OCI-LY1 (cell line): ENCODE data around the gene AIFM3.

Source experiments
- H2AFZ ChIP-seq: fragments of 200-600 bp; sonication (generic), shearing (Covaris generic); 2 replicates; pipeline ENCODE4 v1.6.0; 2014; ENCODE audit warnings: antibody characterized with exemption, mild to moderate bottlenecking, low read length
- H3F3A ChIP-seq: fragments of 200-600 bp; sonication (generic), shearing (Covaris generic); 2 replicates; pipeline ENCODE4 v1.6.0; 2014; ENCODE audit warnings: mild to moderate bottlenecking, antibody characterized with exemption, low read length, moderate library complexity; ENCODE audit not compliant: insufficient read depth
- H3K27ac ChIP-seq: fragments of 200-600 bp; sonication (generic); 2 replicates; pipeline ENCODE4 v1.5.1; 2014; ENCODE audit warnings: low read length, mixed run types, mild to moderate bottlenecking, low read depth; ENCODE audit not compliant: poor library complexity, severe bottlenecking
- H3K27me3 ChIP-seq: fragments of 200-600 bp; sonication (generic); 2 replicates; pipeline ENCODE4 v1.6.0; 2014; ENCODE audit warnings: antibody characterized with exemption, mild to moderate bottlenecking, low read length, moderate library complexity; ENCODE audit not compliant: insufficient read depth
- H3K36me3 ChIP-seq: fragments of 200-600 bp; sonication (generic); 2 replicates; pipeline ENCODE4 v1.6.1; 2014; ENCODE audit warnings: mild to moderate bottlenecking, antibody characterized with exemption, low read length, moderate library complexity, mixed read lengths; ENCODE audit not compliant: insufficient read depth
- H3K4me1 ChIP-seq: fragments of 200-600 bp; sonication (generic); 2 replicates; pipeline ENCODE4 v1.5.1; 2014; ENCODE audit warnings: mild to moderate bottlenecking, low read length, moderate library complexity; ENCODE audit not compliant: insufficient read depth, severe bottlenecking
- H3K4me2 ChIP-seq: fragments of 200-600 bp; sonication (generic), shearing (Covaris generic); 2 replicates; pipeline ENCODE4 v1.6.1; 2014; ENCODE audit warnings: low read length
- H3K4me3 ChIP-seq: fragments of 200-600 bp; sonication (generic); 2 replicates; pipeline ENCODE4 v1.5.1; 2014; ENCODE audit warnings: low read length, low read depth, mild to moderate bottlenecking, mixed read lengths; ENCODE audit not compliant: poor library complexity, severe bottlenecking
- H3K79me2 ChIP-seq: fragments of 200-600 bp; shearing (Covaris generic); 2 replicates; pipeline ENCODE4 v1.6.1; 2016; ENCODE audit warnings: mixed run types, low read length, mixed read lengths; ENCODE audit not compliant: insufficient read depth
- H3K9ac ChIP-seq: fragments of 200-600 bp; sonication (generic), shearing (Covaris generic); 2 replicates; pipeline ENCODE4 v1.6.1; 2014; ENCODE audit warnings: mild to moderate bottlenecking, low read length, mixed read lengths
- H3K9me2 ChIP-seq: fragments of 200-600 bp; sonication (generic), shearing (Covaris generic); 2 replicates; pipeline ENCODE4 v1.6.1; 2014; ENCODE audit warnings: low read depth, mild to moderate bottlenecking, low read length, mixed read lengths
- H3K9me3 ChIP-seq: fragments of 200-600 bp; shearing (Covaris generic); 2 replicates; pipeline ENCODE4 v1.6.1; 2014; ENCODE audit warnings: low read length, mixed read lengths
- H4K20me1 ChIP-seq: fragments of 200-600 bp; sonication (generic), shearing (Covaris generic); 2 replicates; pipeline ENCODE4 v1.6.0; 2016; ENCODE audit warnings: mild to moderate bottlenecking, low read length; ENCODE audit not compliant: insufficient read depth
- CTCF ChIP-seq: fragments of 200-600 bp; sonication (generic), shearing (Covaris generic); IDR thresholded peaks from 2 replicates; pipeline ENCODE4 v1.5.1; 2017; ENCODE audit warnings: mild to moderate bottlenecking, antibody characterized with exemption, low read length, moderate library complexity, mixed read lengths
- EZH2 ChIP-seq: fragments of 200-600 bp; sonication (generic), shearing (Covaris generic); IDR thresholded peaks from 2 replicates; pipeline ENCODE4 v1.8.0; 2017; ENCODE audit warnings: borderline replicate concordance, mixed run types, mild to moderate bottlenecking, antibody characterized with exemption, low read length, moderate library complexity, mixed read lengths

AIFM3 gene

DNA sequence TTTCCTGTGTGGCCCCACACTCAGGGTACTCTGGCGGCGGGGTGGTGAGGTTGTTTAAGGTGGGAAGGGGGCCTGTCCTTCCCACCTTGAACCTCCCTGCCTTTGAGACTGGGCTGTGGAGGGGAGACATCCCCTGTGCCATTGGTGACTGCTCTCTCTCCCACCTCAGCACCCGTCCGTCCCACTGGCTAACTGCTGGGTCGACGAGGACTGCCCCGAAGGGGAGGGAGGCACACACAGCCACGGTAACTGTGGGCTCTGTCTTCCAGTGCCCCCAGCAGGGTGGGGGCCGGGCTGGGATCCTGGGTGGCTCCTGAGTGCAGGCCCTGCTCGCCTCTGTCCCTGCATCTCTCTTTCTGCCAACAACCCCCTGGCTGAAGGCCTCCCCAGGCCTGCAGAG lies 55.5 kb downstream of the AIFM3 start:
- H3K27me3 ChIP-seq: peaks cover 4% of the 10 kb centered on the region; the same call in 1 of the 2 replicates
- H2AFZ ChIP-seq: no peak overlapping the region
- H3K9me2 ChIP-seq: no peaks in the 10 kb centered on the region
- no peak for TF ChIP-seq CTCF
- no peak for TF ChIP-seq EZH2
- no peaks in the 10 kb centered on the region for H3K4me1 ChIP-seq
- H3K4me2 ChIP-seq: no peak overlapping the region
- H3K79me2 ChIP-seq: no peaks in the 10 kb centered on the region
- H3K9ac ChIP-seq: no peak overlapping the region
- H3K9me3 ChIP-seq: no peaks in the 10 kb centered on the region
- H4K20me1 ChIP-seq: no peaks in the 10 kb centered on the region
- H3K4me3 ChIP-seq: no peak overlapping the region
- H3K27ac ChIP-seq: no peak overlapping the region
- H3F3A ChIP-seq: no peaks in the 10 kb centered on the region
- H3K36me3 ChIP-seq: no peaks in the 10 kb centered on the region; the same call in 1 of the 2 replicates

- Histone ChIP-seq H3K27ac (no peak overlapping the region), H3K9me2 (no peaks in the 10 kb centered on the region), H3K79me2 (no peaks in the 10 kb centered on the region), H3K9ac (no peak overlapping the region), H3K9me3 (no peaks in the 10 kb centered on the region), H2AFZ (no peak overlapping the region), H3K36me3 (no peaks in the 10 kb centered on the region; the same call in 1 of the 2 replicates), H3K27me3 (peaks cover 4% of the 10 kb centered on the region; the same call in 1 of the 2 replicates), H3K4me2 (no peak overlapping the region), H3F3A (no peaks in the 10 kb centered on the region), H4K20me1 (no peaks in the 10 kb centered on the region), H3K4me3 (no peak overlapping the region), H3K4me1 (no peaks in the 10 kb centered on the region)
- peak; percentile 25; the same call in 1 of the 2 replicates for TF ChIP-seq CTCF
- TF ChIP-seq EZH2: no peak
Observed at GRCh38 chr22:21022955-21023614, 56.0 kb downstream of the AIFM3 start.

DNA sequence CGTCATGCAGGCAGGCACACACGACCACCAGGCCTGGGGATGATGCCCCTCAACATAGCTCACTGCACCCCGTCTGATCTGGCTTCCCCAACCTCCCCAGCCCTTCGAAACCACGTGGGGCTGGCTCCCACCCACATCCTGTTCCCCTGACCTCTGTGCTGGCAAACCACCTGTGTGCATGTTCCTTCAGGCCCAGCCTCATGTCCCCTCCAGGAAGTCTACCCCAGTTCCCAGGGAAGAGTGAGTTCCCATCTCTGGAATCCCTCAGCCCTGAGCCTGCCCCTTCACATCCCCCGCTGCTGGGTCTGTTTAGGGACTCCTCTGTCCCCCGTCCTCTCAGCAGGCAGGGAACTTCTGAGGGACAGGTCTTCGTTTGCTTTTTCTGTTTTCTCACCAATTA lies 58.2 kb downstream of the AIFM3 start:
- no peak for TF ChIP-seq CTCF
- TF ChIP-seq EZH2: no peak
- no peaks in the 10 kb centered on the region for H4K20me1 ChIP-seq

More for the DNA sequence above, 58.2 kb downstream of the AIFM3 start:
- Histone ChIP-seq H3K36me3 (no peaks in the 10 kb centered on the region), H3K9me2 (no peaks in the 10 kb centered on the region), H3K27ac (no peak overlapping the region), H3K4me2 (no peak overlapping the region), H3K9me3 (no peaks in the 10 kb centered on the region), H3F3A (no peaks in the 10 kb centered on the region), H3K79me2 (no peaks in the 10 kb centered on the region), H3K9ac (no peak overlapping the region), H3K4me3 (no peak overlapping the region), H3K4me1 (no peaks in the 10 kb centered on the region), H2AFZ (no peak overlapping the region), H3K27me3 (peaks cover 4% of the 10 kb centered on the region; the same call in 1 of the 2 replicates)
